Measurements from ENCODE around the gene IRAK1.
"Not testable (repeated sequence)": the region's sequence is repeated elsewhere in the genome, so short reads cannot be mapped to it uniquely, and the experiment has no call there.

Gene IRAK1

DNA sequence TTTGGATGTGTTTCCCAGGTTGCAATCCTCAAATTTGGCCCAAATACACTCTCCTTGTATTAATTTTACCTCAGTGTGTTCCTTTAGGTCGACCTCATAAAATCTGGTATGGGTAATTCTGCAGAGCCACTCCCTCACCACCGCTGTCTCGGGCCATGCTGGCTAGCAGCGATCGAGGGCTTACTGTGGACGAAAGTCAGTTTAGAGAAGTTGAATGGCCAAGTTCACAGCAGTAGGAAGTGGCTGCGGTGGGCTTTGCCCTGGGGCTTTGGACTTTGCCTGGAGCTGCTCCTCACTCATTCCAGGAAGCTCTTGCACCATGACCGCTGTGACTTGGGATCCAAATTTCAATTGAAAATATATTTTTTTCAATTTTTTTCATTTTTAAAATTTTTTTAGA lies 27.5 kb downstream of the IRAK1 start:
- WGBS = 91% methylated on average over 7 of the region's 8 CpGs
- no peaks in the 10 kb centered on the region for H3K27me3 ChIP-seq (ENCODE audit: insufficient read depth, low read length)

GRCh38 chrX:153991013-153991580 lies 28.6 kb downstream of the IRAK1 start:
- WGBS = 95% methylated on average over 3 of the region's 3 CpGs
- no peak overlapping the region for H3K27ac ChIP-seq (ENCODE audit: low read depth, low read length)
- no peaks in the 10 kb centered on the region for H3K36me3 ChIP-seq (ENCODE audit: insufficient read depth, low read length)
- H3K27me3 ChIP-seq (ENCODE audit: insufficient read depth, low read length) = no peaks in the 10 kb centered on the region
- H3K9ac ChIP-seq (ENCODE audit: low read depth, low read length) = no peak overlapping the region
- H3K4me1 ChIP-seq (ENCODE audit: insufficient read depth, low read length) = no peaks in the 10 kb centered on the region
- no peak overlapping the region for H3K4me3 ChIP-seq (ENCODE audit: low read length)
- H3K9me3 ChIP-seq (ENCODE audit: insufficient read depth, low read depth, low read length) = no peaks in the 10 kb centered on the region

More for the DNA sequence above, 27.5 kb downstream of the IRAK1 start:
- no peak overlapping the region for H3K4me3 ChIP-seq (ENCODE audit: low read length)
- no peaks in the 10 kb centered on the region for H3K9me3 ChIP-seq (ENCODE audit: insufficient read depth, low read depth, low read length)
- H3K9ac ChIP-seq (ENCODE audit: low read depth, low read length) = no peak overlapping the region
- H3K4me1 ChIP-seq (ENCODE audit: insufficient read depth, low read length) = no peaks in the 10 kb centered on the region
- H3K36me3 ChIP-seq (ENCODE audit: insufficient read depth, low read length) = no peaks in the 10 kb centered on the region
- H3K27ac ChIP-seq (ENCODE audit: low read depth, low read length) = no peak overlapping the region

GRCh38 chrX:153989973-153990655 lies 29.6 kb downstream of the IRAK1 start:
- Histone ChIP-seq H3K4me1 (ENCODE audit: insufficient read depth, low read length) (no peaks in the 10 kb centered on the region), H3K4me3 (ENCODE audit: low read length) (no peak overlapping the region), H3K9me3 (ENCODE audit: insufficient read depth, low read depth, low read length) (no peaks in the 10 kb centered on the region), H3K27ac (ENCODE audit: low read depth, low read length) (no peak overlapping the region), H3K9ac (ENCODE audit: low read depth, low read length) (no peak overlapping the region), H3K27me3 (ENCODE audit: insufficient read depth, low read length) (no peaks in the 10 kb centered on the region), H3K36me3 (ENCODE audit: insufficient read depth, low read length) (no peaks in the 10 kb centered on the region)
- WGBS = 96% methylated on average over 13 of the region's 14 CpGs

- Histone ChIP-seq H3K9ac (ENCODE audit: low read depth, low read length) (no peak overlapping the region), H3K9me3 (ENCODE audit: insufficient read depth, low read depth, low read length) (no peaks in the 10 kb centered on the region), H3K27me3 (ENCODE audit: insufficient read depth, low read length) (no peaks in the 10 kb centered on the region), H3K4me3 (ENCODE audit: low read length) (no peak overlapping the region), H3K4me1 (ENCODE audit: insufficient read depth, low read length) (no peaks in the 10 kb centered on the region), H3K27ac (ENCODE audit: low read depth, low read length) (no peak overlapping the region), H3K36me3 (ENCODE audit: insufficient read depth, low read length) (no peaks in the 10 kb centered on the region)
- WGBS = 93% methylated on average over 11 of the region's 12 CpGs
Observed at GRCh38 chrX:153988493-153988892, 31.2 kb downstream of the IRAK1 start.

- Histone ChIP-seq H3K9me3 (ENCODE audit: insufficient read depth, low read depth, low read length) (no peaks in the 10 kb centered on the region), H3K27ac (ENCODE audit: low read depth, low read length) (no peak overlapping the region), H3K27me3 (ENCODE audit: insufficient read depth, low read length) (no peaks in the 10 kb centered on the region), H3K4me1 (ENCODE audit: insufficient read depth, low read length) (no peaks in the 10 kb centered on the region), H3K9ac (ENCODE audit: low read depth, low read length) (no peak overlapping the region), H3K36me3 (ENCODE audit: insufficient read depth, low read length) (no peaks in the 10 kb centered on the region), H3K4me3 (ENCODE audit: low read length) (no peak overlapping the region)
- 87% methylated on average over 18 of the region's 20 CpGs for WGBS
Observed at GRCh38 chrX:153984351-153985178, 35.1 kb downstream of the IRAK1 start.

- H3K9me3 ChIP-seq (ENCODE audit: insufficient read depth, low read depth, low read length) = no peaks in the 10 kb centered on the region
- no peak overlapping the region for H3K27ac ChIP-seq (ENCODE audit: low read depth, low read length)
Observed at GRCh38 chrX:153983321-153983801, 36.3 kb downstream of the IRAK1 start.

DNA sequence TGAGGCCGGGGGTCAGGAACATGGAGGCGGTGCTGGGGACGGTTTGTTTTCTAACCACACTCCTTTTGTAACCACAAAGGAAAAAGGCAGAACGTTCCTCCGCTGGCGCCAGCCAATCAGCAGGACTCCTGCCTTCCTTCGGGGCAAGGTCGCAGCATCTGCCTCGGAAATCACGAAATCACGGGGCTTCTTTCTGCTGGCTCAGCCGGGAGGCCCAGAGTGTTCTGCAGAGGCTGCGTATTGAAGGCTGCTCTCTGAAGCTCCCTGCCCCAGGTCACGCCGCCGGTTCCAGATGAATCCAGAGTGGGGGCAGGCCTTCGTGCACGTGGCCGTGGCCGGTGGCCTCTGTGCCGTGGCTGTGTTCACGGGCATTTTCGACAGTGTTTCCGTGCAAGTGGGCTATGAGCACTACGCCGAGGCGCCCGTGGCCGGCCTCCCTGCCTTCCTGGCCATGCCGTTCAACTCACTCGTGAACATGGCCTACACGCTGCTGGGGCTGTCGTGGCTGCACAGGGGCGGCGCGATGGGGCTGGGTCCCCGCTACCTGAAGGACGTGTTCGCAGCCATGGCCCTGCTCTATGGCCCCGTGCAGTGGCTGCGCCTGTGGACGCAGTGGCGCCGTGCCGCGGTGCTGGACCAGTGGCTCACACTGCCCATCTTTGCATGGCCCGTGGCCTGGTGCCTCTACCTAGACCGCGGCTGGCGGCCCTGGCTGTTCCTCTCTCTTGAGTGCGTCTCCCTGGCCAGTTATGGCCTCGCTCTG lies 37.8 kb downstream of the IRAK1 start:
- Histone ChIP-seq H3K9ac (ENCODE audit: low read depth, low read length) (no peak overlapping the region), H3K4me1 (ENCODE audit: insufficient read depth, low read length) (no peaks in the 10 kb centered on the region), H3K4me3 (ENCODE audit: low read length) (no peak overlapping the region), H3K9me3 (ENCODE audit: insufficient read depth, low read depth, low read length) (no peaks in the 10 kb centered on the region), H3K27me3 (ENCODE audit: insufficient read depth, low read length) (no peaks in the 10 kb centered on the region), H3K27ac (ENCODE audit: low read depth, low read length) (no peak overlapping the region), H3K36me3 (ENCODE audit: insufficient read depth, low read length) (no peaks in the 10 kb centered on the region)
- WGBS = 95% methylated on average over 52 of the region's 52 CpGs

More at GRCh38 chrX:153983321-153983801, 36.3 kb downstream of the IRAK1 start:
- H3K36me3 ChIP-seq (ENCODE audit: insufficient read depth, low read length) = no peaks in the 10 kb centered on the region
- H3K4me1 ChIP-seq (ENCODE audit: insufficient read depth, low read length) = no peaks in the 10 kb centered on the region
- H3K27me3 ChIP-seq (ENCODE audit: insufficient read depth, low read length) = no peaks in the 10 kb centered on the region
- H3K4me3 ChIP-seq (ENCODE audit: low read length) = no peak overlapping the region
- WGBS = 95% methylated on average over 12 of the region's 12 CpGs
- no peak overlapping the region for H3K9ac ChIP-seq (ENCODE audit: low read depth, low read length)

- no peaks in the 10 kb centered on the region for H3K27me3 ChIP-seq (ENCODE audit: insufficient read depth, low read length)
- no peak overlapping the region for H3K4me3 ChIP-seq (ENCODE audit: low read length)
- no peak overlapping the region for H3K27ac ChIP-seq (ENCODE audit: low read depth, low read length)
- no peak overlapping the region for H3K9ac ChIP-seq (ENCODE audit: low read depth, low read length)
- H3K4me1 ChIP-seq (ENCODE audit: insufficient read depth, low read length) = no peaks in the 10 kb centered on the region
- no peaks in the 10 kb centered on the region for H3K9me3 ChIP-seq (ENCODE audit: insufficient read depth, low read depth, low read length)
- H3K36me3 ChIP-seq (ENCODE audit: insufficient read depth, low read length) = no peaks in the 10 kb centered on the region
- WGBS = 87% methylated on average over 4 of the region's 7 CpGs
Observed at GRCh38 chrX:153981231-153981630, 38.5 kb downstream of the IRAK1 start.

DNA sequence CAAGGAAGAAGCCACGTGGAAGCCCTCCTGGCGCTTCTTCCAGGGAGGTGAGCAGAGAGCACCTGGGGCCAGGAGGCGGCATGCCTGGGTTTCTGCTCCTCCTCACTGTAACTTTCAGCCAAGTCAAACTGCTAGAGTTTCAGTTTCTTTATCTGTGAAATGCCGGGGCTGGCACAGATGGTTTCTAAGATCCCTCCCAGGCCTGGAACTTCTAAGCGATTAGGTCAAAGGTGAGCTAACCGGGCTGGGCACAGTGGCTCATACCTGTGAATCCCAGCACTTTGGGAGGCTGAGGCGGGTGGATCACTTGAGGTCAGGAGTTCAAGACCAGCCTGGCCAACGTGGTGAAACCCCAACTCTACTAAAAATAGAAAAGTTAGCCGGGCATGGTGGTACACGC lies 39.3 kb downstream of the IRAK1 start:
- not testable (repeated sequence) for H3K27ac ChIP-seq (ENCODE audit: low read depth, low read length); H3K36me3 ChIP-seq (ENCODE audit: insufficient read depth, low read length); H3K9ac ChIP-seq (ENCODE audit: low read depth, low read length); H3K4me1 ChIP-seq (ENCODE audit: insufficient read depth, low read length); H3K9me3 ChIP-seq (ENCODE audit: insufficient read depth, low read depth, low read length); H3K4me3 ChIP-seq (ENCODE audit: low read length); H3K27me3 ChIP-seq (ENCODE audit: insufficient read depth, low read length)
- WGBS = 96% methylated on average over 7 of the region's 10 CpGs

DNA sequence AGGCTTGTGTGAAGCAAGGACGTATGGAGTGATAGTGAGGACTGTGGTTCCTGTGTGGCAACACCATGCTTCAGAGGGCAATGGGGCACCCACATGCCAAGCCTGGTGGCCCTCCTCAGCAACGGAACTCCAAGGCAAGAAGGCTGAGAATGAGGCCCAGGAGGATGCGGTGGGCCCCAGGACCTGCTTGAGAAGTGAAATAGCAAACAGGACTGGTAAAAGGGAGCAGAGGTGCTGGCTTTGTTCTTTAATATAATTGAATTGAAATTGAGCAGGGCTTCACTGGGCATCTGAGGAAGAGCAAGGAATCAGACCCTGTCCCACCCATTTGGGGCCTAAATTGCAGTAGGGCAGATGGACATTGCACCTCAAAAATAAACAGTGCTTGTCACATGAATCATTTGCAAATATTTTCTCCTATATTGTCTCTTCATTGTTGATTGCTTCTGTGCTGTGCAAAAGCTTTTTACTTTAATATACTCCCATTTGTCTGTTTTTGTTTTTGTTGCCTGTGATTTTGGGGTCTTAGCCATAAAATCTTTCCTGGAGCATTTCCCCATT lies 44.9 kb downstream of the IRAK1 start:
- no peaks in the 10 kb centered on the region for H3K36me3 ChIP-seq (ENCODE audit: insufficient read depth, low read length)
- no peak overlapping the region for H3K9ac ChIP-seq (ENCODE audit: low read depth, low read length)
- H3K4me1 ChIP-seq (ENCODE audit: insufficient read depth, low read length) = no peaks in the 10 kb centered on the region
- no peak overlapping the region for H3K27ac ChIP-seq (ENCODE audit: low read depth, low read length)
- 77% methylated on average over 3 of the region's 3 CpGs for WGBS
- no peaks in the 10 kb centered on the region for H3K27me3 ChIP-seq (ENCODE audit: insufficient read depth, low read length)
- no peaks in the 10 kb centered on the region for H3K9me3 ChIP-seq (ENCODE audit: insufficient read depth, low read depth, low read length)
- no peak overlapping the region for H3K4me3 ChIP-seq (ENCODE audit: low read length)

Data from HUES64 (cell line).